ENCODE results near the gene UCK1. TPM values are rescaled to one million over a fixed set of nuclear protein-coding genes. Genes with fewer than 3 reads are reported as not detected.

UCK1 gene
- polyA plus RNA-seq, 1 donor (not counting 4 experiments of a cell fraction or from before 2014, with no cell fraction given) = 15.4 TPM

DNA sequence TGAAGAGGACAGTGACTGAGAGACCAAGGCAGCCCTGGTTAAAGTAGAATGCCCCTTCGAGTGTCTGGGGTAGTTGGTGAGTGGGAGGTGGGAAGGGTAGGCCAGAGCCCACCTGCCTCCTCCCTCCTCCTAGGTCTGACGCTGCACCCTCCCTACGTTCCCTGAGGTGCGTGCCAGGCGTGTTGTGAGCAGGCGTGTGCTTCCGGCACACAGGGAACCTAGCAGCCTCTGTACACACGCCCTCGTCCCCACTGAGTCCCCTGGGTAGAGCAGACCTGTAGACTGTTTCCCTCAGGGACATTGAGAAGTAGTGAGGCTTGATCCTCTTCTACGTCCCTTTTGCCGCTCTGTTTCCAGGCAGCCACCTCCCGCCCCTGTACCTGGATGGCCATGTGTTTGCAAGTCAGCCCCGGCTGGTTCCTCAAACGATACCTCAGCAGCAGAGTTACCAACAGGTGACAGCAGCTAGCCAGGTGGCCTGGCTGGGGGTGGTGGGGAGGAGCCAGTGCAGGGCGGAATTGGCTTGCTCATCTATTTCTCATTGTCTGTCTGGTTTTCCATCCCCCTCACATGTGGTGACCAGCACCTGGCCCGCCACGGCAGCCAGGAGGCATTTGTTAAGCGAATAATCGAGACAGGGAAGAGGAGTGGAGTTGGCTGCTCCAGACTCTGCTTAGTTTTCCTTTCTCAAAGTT, 45.2 kb downstream of the UCK1 start:
- Histone ChIP-seq H2AFZ (ENCODE audit: control insufficient read depth, low read length) (no peak overlapping the region), H3K9me1 (ENCODE audit: control insufficient read depth, extremely low read depth, insufficient read depth, low read length) (no peaks in the 10 kb centered on the region), H3K79me2 (ENCODE audit: control insufficient read depth, insufficient read depth, low read length) (peaks cover 2% of the 10 kb centered on the region), H3K4me2 (ENCODE audit: control insufficient read depth, extremely low read depth, insufficient read depth, low read depth, low read length) (no peak overlapping the region), H3K27ac (ENCODE audit: control insufficient read depth, insufficient read depth, low read length) (no peak overlapping the region), H3K4me1 (ENCODE audit: control insufficient read depth, extremely low read depth, insufficient read depth, low read length) (no peaks in the 10 kb centered on the region), H3K9ac (ENCODE audit: control insufficient read depth, extremely low read depth, insufficient read depth, low read length) (no peak overlapping the region), H3K4me3 (ENCODE audit: control insufficient read depth in 2 of 3, extremely low read depth in 1 of 3, insufficient read depth in 2 of 3, low read depth in 1 of 3, low read length in 3 of 3) (no peak overlapping the region), H3K27me3 (ENCODE audit: control insufficient read depth, extremely low read depth, insufficient read depth, low read length) (no peaks in the 10 kb centered on the region), H3K36me3 (ENCODE audit: control insufficient read depth in 2 of 2, extremely low read depth in 1 of 2, insufficient read depth in 2 of 2, low read length in 2 of 2) (peaks cover 74 to 79% of the 10 kb centered on the region in 2 experiments), H3K9me3 (ENCODE audit: control insufficient read depth, low read depth, low read length) (no peaks in the 10 kb centered on the region), H4K20me1 (ENCODE audit: control insufficient read depth, extremely low read depth, insufficient read depth, low read length) (peaks cover 3% of the 10 kb centered on the region)
- dilution Hi-C loops (cut with MboI; ENCODE audit: extremely low pct_ligation_motif_present, low sequenced_read_pairs) = no loop called here
- no peak for TF ChIP-seq EZH2 (IDR thresholded peaks at IDR 0.05; ENCODE audit: low read length)
- no peak for TF ChIP-seq CTCF (optimal IDR thresholded peaks at IDR 0.05 in 1 of 3, IDR thresholded peaks at IDR 0.05 in 1 of 3, conservative IDR thresholded peaks at IDR 0.05 in 1 of 3; ENCODE audit: extremely low read depth in 1 of 3, insufficient read depth in 2 of 3, low read length in 3 of 3)
- DNase-seq (ENCODE audit: low read depth, low spot score) (no peak), FAIRE-seq (no peak)

DNA sequence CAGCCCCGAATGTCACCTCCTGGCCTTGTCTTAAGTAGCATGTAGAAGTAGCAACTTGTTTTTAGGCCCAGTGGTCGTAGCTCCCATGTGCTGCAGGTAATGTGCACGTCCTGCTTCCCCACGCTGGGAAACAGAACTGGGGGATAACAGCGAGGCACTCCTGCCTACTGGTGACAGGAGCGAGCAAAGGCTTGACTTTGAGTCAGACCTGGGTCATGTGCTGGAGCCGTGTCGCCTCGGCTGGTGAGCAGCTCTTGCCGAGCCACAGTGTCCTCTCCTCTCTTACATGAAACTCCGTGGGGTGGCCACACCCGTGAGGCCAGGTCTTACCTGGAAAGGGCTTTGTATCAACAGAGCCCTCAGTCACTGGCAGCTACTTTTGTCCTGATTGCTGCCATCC, 45.9 kb downstream of the UCK1 start:
- H3K27me3 ChIP-seq (ENCODE audit: control insufficient read depth, extremely low read depth, insufficient read depth, low read length) = no peaks in the 10 kb centered on the region
- no peak overlapping the region for H3K4me2 ChIP-seq (ENCODE audit: control insufficient read depth, extremely low read depth, insufficient read depth, low read depth, low read length)
- DNase-seq (ENCODE audit: low read depth, low spot score) (no peak), FAIRE-seq (no peak)
- peaks cover 2% of the 10 kb centered on the region for H3K79me2 ChIP-seq (ENCODE audit: control insufficient read depth, insufficient read depth, low read length)
- H3K4me3 ChIP-seq (ENCODE audit: control insufficient read depth in 2 of 3, extremely low read depth in 1 of 3, insufficient read depth in 2 of 3, low read depth in 1 of 3, low read length in 3 of 3) = no peak overlapping the region
- TF ChIP-seq EZH2 (IDR thresholded peaks at IDR 0.05; ENCODE audit: low read length) (no peak), CTCF (optimal IDR thresholded peaks at IDR 0.05 in 1 of 3, IDR thresholded peaks at IDR 0.05 in 1 of 3, conservative IDR thresholded peaks at IDR 0.05 in 1 of 3; ENCODE audit: extremely low read depth in 1 of 3, insufficient read depth in 2 of 3, low read length in 3 of 3) (no peak)
- H3K9me3 ChIP-seq (ENCODE audit: control insufficient read depth, low read depth, low read length) = no peaks in the 10 kb centered on the region
- H4K20me1 ChIP-seq (ENCODE audit: control insufficient read depth, extremely low read depth, insufficient read depth, low read length) = peaks cover 3% of the 10 kb centered on the region
- H3K36me3 ChIP-seq (ENCODE audit: control insufficient read depth in 2 of 2, extremely low read depth in 1 of 2, insufficient read depth in 2 of 2, low read length in 2 of 2) = peaks cover 73 to 74% of the 10 kb centered on the region in 2 experiments
- no peak overlapping the region for H3K9ac ChIP-seq (ENCODE audit: control insufficient read depth, extremely low read depth, insufficient read depth, low read length)
- no peak overlapping the region for H2AFZ ChIP-seq (ENCODE audit: control insufficient read depth, low read length)
- no peaks in the 10 kb centered on the region for H3K9me1 ChIP-seq (ENCODE audit: control insufficient read depth, extremely low read depth, insufficient read depth, low read length)
- no peak overlapping the region for H3K27ac ChIP-seq (ENCODE audit: control insufficient read depth, insufficient read depth, low read length)
- dilution Hi-C loops (cut with MboI; ENCODE audit: extremely low pct_ligation_motif_present, low sequenced_read_pairs) = no loop called here
- H3K4me1 ChIP-seq (ENCODE audit: control insufficient read depth, extremely low read depth, insufficient read depth, low read length) = peaks cover under 1% of the 10 kb centered on the region

Measured in keratinocyte (primary cell).